Ishikawa (cell line): ENCODE results near the gene SERAC1.

ENCODE experiments used
- CEBPB ChIP-seq: IDR thresholded peaks from 2 replicates; pipeline ENCODE4 v1.6.1; 2012
- CREB1 ChIP-seq: IDR thresholded peaks from 2 replicates; pipeline ENCODE4 v1.6.1; 2012; ENCODE audit warnings: low read depth
- EGR1 ChIP-seq: IDR thresholded peaks from 2 replicates; pipeline ENCODE4 v1.6.1; 2012
- EP300 ChIP-seq: IDR thresholded peaks from 2 replicates; pipeline ENCODE4 v1.6.1; 2012; ENCODE audit warnings: borderline replicate concordance
- FOXM1 ChIP-seq: IDR thresholded peaks from 2 replicates; pipeline ENCODE4 v1.6.1; 2012; ENCODE audit warnings: low read depth, borderline replicate concordance
- NFIC ChIP-seq: IDR thresholded peaks from 2 replicates; pipeline ENCODE4 v1.6.1; 2012
- RAD21 ChIP-seq: IDR thresholded peaks from 2 replicates; pipeline ENCODE4 v1.6.1; 2012; ENCODE audit warnings: low read depth
- TAF1 ChIP-seq: IDR thresholded peaks from 2 replicates; pipeline ENCODE4 v1.6.1; 2012; ENCODE audit warnings: low read depth, mild to moderate bottlenecking
- TCF12 ChIP-seq: IDR thresholded peaks from 2 replicates; pipeline ENCODE4 v1.6.1; 2012; ENCODE audit warnings: low read depth
- TEAD4 ChIP-seq: IDR thresholded peaks from 2 replicates; pipeline ENCODE4 v1.6.1; 2012
- YY1 ChIP-seq: IDR thresholded peaks from 2 replicates; pipeline ENCODE4 v1.6.1; 2012; ENCODE audit warnings: low read depth
- ZBTB7A ChIP-seq: IDR thresholded peaks from 2 replicates; pipeline ENCODE4 v1.6.1; 2012; ENCODE audit warnings: low read depth
- TF ChIP-seq, protein P1 (sequence below): IDR thresholded peaks from 2 replicates; pipeline ENCODE4 v1.6.1; 2012
- TF ChIP-seq, protein P2 (sequence below): IDR thresholded peaks from 2 replicates; pipeline ENCODE4 v1.6.1; 2012; ENCODE audit warnings: low read depth, mild to moderate bottlenecking
- TF ChIP-seq, protein P3 (sequence below): IDR thresholded peaks from 2 replicates; pipeline ENCODE4 v1.6.1; 2012

The SERAC1 gene

DNA sequence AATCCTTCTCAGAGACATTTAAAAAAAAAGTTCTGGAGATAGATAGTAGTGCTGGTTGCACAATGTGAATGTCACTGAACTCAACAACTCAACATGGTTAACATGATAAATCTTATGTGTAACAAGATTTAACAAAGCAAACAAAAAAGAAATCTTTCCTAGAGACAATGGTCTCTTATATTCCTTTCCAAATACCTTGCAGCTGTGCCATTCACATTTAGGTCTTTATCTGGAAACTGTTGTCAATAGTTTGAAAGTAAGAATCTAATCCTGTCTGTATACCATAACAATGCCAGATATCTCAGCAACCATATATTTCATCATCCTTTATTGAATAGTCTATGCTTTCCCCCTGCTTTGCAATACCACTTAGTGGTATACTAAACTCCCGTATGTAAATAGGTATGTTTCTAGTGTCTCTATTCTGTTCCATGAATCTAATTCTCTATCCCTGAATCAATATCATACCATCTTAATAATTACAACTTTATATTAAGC is 2.1 kb downstream of the SERAC1 start:
- TF ChIP-seq FOXM1: no peak
- TF ChIP-seq NFIC: no peak
- no peak for TF ChIP-seq CREB1
- TF ChIP-seq RAD21: no peak
- no peak for TF ChIP-seq TEAD4
- no peak for TF ChIP-seq EP300
- no peak for TF ChIP-seq TAF1
- TF ChIP-seq ZBTB7A: no peak
- TF ChIP-seq CEBPB: no peak
- TF ChIP-seq TCF12: no peak
- TF ChIP-seq, protein P1, sequence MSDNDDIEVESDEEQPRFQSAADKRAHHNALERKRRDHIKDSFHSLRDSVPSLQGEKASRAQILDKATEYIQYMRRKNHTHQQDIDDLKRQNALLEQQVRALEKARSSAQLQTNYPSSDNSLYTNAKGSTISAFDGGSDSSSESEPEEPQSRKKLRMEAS: no peak

GRCh38 chr6:158164579-158165170 is 3.4 kb downstream of the SERAC1 start:
- TF ChIP-seq, protein P2, sequence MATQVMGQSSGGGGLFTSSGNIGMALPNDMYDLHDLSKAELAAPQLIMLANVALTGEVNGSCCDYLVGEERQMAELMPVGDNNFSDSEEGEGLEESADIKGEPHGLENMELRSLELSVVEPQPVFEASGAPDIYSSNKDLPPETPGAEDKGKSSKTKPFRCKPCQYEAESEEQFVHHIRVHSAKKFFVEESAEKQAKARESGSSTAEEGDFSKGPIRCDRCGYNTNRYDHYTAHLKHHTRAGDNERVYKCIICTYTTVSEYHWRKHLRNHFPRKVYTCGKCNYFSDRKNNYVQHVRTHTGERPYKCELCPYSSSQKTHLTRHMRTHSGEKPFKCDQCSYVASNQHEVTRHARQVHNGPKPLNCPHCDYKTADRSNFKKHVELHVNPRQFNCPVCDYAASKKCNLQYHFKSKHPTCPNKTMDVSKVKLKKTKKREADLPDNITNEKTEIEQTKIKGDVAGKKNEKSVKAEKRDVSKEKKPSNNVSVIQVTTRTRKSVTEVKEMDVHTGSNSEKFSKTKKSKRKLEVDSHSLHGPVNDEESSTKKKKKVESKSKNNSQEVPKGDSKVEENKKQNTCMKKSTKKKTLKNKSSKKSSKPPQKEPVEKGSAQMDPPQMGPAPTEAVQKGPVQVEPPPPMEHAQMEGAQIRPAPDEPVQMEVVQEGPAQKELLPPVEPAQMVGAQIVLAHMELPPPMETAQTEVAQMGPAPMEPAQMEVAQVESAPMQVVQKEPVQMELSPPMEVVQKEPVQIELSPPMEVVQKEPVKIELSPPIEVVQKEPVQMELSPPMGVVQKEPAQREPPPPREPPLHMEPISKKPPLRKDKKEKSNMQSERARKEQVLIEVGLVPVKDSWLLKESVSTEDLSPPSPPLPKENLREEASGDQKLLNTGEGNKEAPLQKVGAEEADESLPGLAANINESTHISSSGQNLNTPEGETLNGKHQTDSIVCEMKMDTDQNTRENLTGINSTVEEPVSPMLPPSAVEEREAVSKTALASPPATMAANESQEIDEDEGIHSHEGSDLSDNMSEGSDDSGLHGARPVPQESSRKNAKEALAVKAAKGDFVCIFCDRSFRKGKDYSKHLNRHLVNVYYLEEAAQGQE: no peak
- TF ChIP-seq, protein P3, sequence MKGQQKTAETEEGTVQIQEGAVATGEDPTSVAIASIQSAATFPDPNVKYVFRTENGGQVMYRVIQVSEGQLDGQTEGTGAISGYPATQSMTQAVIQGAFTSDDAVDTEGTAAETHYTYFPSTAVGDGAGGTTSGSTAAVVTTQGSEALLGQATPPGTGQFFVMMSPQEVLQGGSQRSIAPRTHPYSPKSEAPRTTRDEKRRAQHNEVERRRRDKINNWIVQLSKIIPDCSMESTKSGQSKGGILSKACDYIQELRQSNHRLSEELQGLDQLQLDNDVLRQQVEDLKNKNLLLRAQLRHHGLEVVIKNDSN: no peak
- TF ChIP-seq, protein P1: no peak
- TF ChIP-seq TEAD4 (no peak), EGR1 (no peak), CREB1 (no peak), EP300 (no peak), ZBTB7A (no peak), TCF12 (no peak), YY1 (no peak)

- no peak for TF ChIP-seq CREB1
- TF ChIP-seq TAF1: no peak
- no peak for TF ChIP-seq ZBTB7A
- no peak for TF ChIP-seq FOXM1
Measured at GRCh38 chr6:158161566-158162254, 6.4 kb downstream of the SERAC1 start.

- TF ChIP-seq YY1: no peak
- no peak for TF ChIP-seq EGR1
- TF ChIP-seq TAF1: no peak
- TF ChIP-seq, protein P2: no peak
- TF ChIP-seq, protein P3: no peak
- no peak for TF ChIP-seq CREB1
- no peak for TF ChIP-seq ZBTB7A
- no peak for TF ChIP-seq EP300
- no peak for TF ChIP-seq FOXM1
- TF ChIP-seq NFIC: no peak
- no peak for TF ChIP-seq CEBPB
- TF ChIP-seq, protein P1: no peak
- no peak for TF ChIP-seq RAD21
- TF ChIP-seq TEAD4: no peak
- TF ChIP-seq TCF12: no peak
Measured at GRCh38 chr6:158160932-158161539, 7.0 kb downstream of the SERAC1 start.

DNA sequence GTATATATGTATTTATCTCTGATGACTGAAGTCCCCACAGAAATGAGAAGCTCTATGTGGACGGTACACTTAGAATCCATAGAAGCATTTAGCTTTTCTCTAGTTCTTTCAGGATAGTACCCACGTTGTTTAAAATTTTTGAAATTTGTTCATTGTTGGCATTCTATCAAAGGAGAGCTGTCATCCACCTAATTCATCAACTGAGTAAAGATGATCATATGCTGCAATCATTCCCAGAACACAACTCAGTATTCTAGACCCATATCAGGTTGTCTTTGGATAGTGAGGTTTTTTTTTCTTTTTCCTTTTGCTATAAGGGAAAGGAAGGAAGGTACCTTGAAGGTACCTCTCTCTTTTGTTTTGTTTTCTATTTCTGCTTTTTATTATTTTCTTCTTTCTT is 9.3 kb downstream of the SERAC1 start:
- no peak for TF ChIP-seq FOXM1
- TF ChIP-seq YY1: no peak
- TF ChIP-seq, protein P2: no peak
- no peak for TF ChIP-seq TCF12
- TF ChIP-seq CREB1: no peak
- no peak for TF ChIP-seq EP300
- TF ChIP-seq, protein P1: no peak
- no peak for TF ChIP-seq CEBPB
- no peak for TF ChIP-seq NFIC
- no peak for TF ChIP-seq ZBTB7A
- no peak for TF ChIP-seq TAF1
- no peak for TF ChIP-seq EGR1
- no peak for TF ChIP-seq RAD21
- no peak for TF ChIP-seq TEAD4
- TF ChIP-seq, protein P3: no peak
